Vagina (tissue), 1 donor: ENCODE data around the gene VSTM1. TPM values are rescaled to one million over a fixed set of nuclear protein-coding genes. Genes with fewer than 3 reads are reported as not detected.

ENCODE experiments used
- small RNA-seq: library from RNA; depleted of rRNA; stranded (forward); fragments of <200 nt; gene quantifications from one replicate; pipeline ENCODE3, GENCODE V24; 2016
- total RNA-seq: library from RNA; depleted of rRNA; stranded (reverse); fragments of >200 nt; gene quantifications from one replicate; pipeline ENCODE4 v1.2.3, GENCODE V29; 2016

VSTM1 gene
- total RNA-seq, 1 donor from 2014 or later, result not detected

Small RNAs within 50 kb of the gene (small RNA-seq; reads per million reads assigned to genes)
- gene AC012314.20, result not detected

Other genes starting within 250 kb of the VSTM1 start
- 0.49 TPM for gene NLRP12, start 239.6 kb downstream of the VSTM1 start, total RNA-seq
- gene MYADM, start 196.0 kb downstream of the VSTM1 start, total RNA-seq, result 68.3 TPM
- gene PRKCG, start 181.7 kb downstream of the VSTM1 start, total RNA-seq, result not detected
- gene CACNG7, start 154.6 kb downstream of the VSTM1 start, total RNA-seq, result not detected
- not detected for gene CACNG8, start 101.0 kb downstream of the VSTM1 start, total RNA-seq
- gene CACNG6, start 72.3 kb downstream of the VSTM1 start, total RNA-seq, result not detected
- not detected for gene TARM1, start 17.5 kb upstream of the VSTM1 start, total RNA-seq
- gene OSCAR, start 36.9 kb upstream of the VSTM1 start, total RNA-seq, result 1.2 TPM
- gene NDUFA3, start 39.0 kb upstream of the VSTM1 start, total RNA-seq, result 79.3 TPM
- gene TFPT, start 51.8 kb upstream of the VSTM1 start, total RNA-seq, result 13.0 TPM
- gene PRPF31, start 51.9 kb upstream of the VSTM1 start, total RNA-seq, result 44.4 TPM
- gene CNOT3, start 73.9 kb upstream of the VSTM1 start, total RNA-seq, result 17.7 TPM
- 5.4 TPM for gene LENG1, start 95.8 kb upstream of the VSTM1 start, total RNA-seq
- gene TMC4, start 109.3 kb upstream of the VSTM1 start, total RNA-seq, result 22.3 TPM
- gene MBOAT7, start 125.7 kb upstream of the VSTM1 start, total RNA-seq, result 76.6 TPM
- 52.3 TPM for gene TSEN34, start 127.4 kb upstream of the VSTM1 start, total RNA-seq
- 1,892 TPM for gene RPS9, start 137.0 kb upstream of the VSTM1 start, total RNA-seq
- gene LILRB3, start 159.1 kb upstream of the VSTM1 start, total RNA-seq, result 20.4 TPM
- 1.5 TPM for gene LILRA6, start 178.9 kb upstream of the VSTM1 start, total RNA-seq
- gene LILRB5, start 193.4 kb upstream of the VSTM1 start, total RNA-seq, result 12.3 TPM
- gene LILRB2, start 217.2 kb upstream of the VSTM1 start, total RNA-seq, result 2.0 TPM
- 2.9 TPM for gene LILRA5, start 249.3 kb upstream of the VSTM1 start, total RNA-seq